ENCODE measurements around the gene RHOT2.

Gene RHOT2

DNA sequence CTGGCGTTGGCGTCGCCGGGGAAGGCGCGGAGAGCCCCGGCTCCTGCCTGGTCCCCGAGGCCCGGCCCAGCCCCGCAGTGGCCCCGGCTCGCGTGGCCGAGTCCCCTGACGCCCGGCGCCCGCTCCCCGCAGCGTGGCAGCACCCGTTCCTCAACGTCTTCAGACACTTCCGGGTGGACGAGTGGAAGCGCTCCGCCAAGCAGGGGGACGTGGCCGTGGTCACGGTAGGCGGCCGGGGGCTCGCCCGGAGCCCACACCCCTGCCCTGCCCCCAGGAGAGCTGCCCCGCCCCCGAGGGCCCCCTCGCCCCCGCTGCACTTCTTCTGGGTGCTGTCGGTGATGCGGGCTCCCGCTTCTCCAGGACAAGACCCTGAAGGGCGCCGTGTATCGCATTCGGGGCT, 18.3 kb upstream of the RHOT2 start:
- TF ChIP-seq, protein P1, sequence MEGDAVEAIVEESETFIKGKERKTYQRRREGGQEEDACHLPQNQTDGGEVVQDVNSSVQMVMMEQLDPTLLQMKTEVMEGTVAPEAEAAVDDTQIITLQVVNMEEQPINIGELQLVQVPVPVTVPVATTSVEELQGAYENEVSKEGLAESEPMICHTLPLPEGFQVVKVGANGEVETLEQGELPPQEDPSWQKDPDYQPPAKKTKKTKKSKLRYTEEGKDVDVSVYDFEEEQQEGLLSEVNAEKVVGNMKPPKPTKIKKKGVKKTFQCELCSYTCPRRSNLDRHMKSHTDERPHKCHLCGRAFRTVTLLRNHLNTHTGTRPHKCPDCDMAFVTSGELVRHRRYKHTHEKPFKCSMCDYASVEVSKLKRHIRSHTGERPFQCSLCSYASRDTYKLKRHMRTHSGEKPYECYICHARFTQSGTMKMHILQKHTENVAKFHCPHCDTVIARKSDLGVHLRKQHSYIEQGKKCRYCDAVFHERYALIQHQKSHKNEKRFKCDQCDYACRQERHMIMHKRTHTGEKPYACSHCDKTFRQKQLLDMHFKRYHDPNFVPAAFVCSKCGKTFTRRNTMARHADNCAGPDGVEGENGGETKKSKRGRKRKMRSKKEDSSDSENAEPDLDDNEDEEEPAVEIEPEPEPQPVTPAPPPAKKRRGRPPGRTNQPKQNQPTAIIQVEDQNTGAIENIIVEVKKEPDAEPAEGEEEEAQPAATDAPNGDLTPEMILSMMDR (IDR thresholded peaks at IDR 0.05; ENCODE audit: low read depth, low read length) = no peak
- H3K4me1 ChIP-seq = no peaks in the 10 kb centered on the region
- no peaks in the 10 kb centered on the region for H3K9me3 ChIP-seq
- H3K4me3 ChIP-seq (ENCODE audit: low read depth, low read length) = peak overlapping the region; percentile 82
- no peaks in the 10 kb centered on the region; the same call in 1 of the 2 replicates for H3K36me3 ChIP-seq
- no peaks in the 10 kb centered on the region for H3K27me3 ChIP-seq
- no peak for DNase-seq

DNA sequence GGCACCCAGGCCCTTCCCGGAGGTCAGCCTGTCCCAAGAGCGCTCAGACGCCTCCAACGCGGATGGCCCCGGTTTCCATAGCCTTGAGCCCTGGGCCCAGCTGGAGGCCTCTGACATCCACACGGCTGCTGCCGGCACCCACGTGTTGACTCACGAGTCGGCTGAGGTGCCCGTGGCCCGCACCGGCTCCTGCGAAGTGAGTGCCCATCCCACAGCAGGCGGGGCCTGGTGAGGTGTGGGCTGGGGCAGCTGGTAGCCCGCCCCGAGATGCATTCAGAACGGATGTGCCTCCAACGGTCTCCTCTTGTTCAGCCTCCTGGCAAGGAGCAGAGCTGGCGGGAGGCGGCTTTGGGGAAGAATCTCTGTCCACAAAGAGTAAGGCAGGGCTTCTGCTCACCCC, 16.1 kb upstream of the RHOT2 start:
- TF ChIP-seq, protein P1 (IDR thresholded peaks at IDR 0.05; ENCODE audit: low read depth, low read length) = no peak
- Histone ChIP-seq H3K27me3 (no peaks in the 10 kb centered on the region), H3K36me3 (peaks cover 14% of the 10 kb centered on the region), H3K4me3 (ENCODE audit: low read depth, low read length) (no peak overlapping the region), H3K9me3 (no peaks in the 10 kb centered on the region), H3K4me1 (no peaks in the 10 kb centered on the region)
- no peak for DNase-seq

DNA sequence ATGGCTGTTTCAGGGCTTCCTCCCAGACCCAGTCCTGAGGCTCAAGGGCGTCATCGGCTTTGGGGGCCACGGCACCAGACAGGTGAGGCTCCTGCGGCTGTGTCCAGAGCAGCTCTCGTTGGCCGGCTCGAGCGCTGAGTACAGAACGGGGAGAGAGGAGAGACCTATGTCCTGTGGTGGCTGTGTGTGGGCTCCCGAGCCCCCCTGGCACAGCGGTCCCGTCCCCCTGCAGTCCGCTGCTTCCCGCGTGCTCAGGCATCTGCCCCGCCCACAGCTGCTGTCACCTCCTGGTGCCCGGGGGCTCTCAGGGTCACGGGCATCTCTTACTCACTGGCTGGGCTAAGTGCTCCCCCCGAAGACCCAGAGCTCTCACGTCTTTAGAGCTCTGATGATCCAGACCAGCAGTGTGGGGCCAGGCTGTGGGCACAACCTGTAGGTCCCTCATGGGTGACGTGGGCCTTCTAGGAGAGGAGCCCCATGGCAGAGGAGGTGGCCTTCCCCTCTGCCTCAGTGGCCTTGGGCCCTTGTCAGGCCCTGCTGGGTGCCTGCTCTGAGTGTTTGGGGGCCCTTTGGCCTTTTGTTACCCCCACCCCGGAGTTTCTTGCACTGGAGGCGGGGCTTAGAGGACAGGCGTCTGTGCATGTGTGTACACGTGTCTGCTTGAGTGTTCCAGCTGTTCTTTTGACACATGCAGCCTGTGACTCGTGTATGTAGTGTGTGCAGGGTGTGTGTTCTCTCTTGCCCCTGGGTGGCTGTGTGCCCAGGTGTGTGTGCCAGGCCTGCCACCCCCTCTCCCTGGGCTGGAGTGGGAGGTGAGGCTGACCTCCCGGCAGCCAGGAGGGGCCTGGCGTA, 15.3 kb upstream of the RHOT2 start:
- Histone ChIP-seq H3K27me3 (no peaks in the 10 kb centered on the region), H3K9me3 (no peaks in the 10 kb centered on the region), H3K4me3 (ENCODE audit: low read depth, low read length) (no peak overlapping the region), H3K36me3 (peaks cover 20% of the 10 kb centered on the region), H3K4me1 (no peaks in the 10 kb centered on the region)
- TF ChIP-seq, protein P1 (IDR thresholded peaks at IDR 0.05; ENCODE audit: low read depth, low read length) = no peak
- no peak for DNase-seq

DNA sequence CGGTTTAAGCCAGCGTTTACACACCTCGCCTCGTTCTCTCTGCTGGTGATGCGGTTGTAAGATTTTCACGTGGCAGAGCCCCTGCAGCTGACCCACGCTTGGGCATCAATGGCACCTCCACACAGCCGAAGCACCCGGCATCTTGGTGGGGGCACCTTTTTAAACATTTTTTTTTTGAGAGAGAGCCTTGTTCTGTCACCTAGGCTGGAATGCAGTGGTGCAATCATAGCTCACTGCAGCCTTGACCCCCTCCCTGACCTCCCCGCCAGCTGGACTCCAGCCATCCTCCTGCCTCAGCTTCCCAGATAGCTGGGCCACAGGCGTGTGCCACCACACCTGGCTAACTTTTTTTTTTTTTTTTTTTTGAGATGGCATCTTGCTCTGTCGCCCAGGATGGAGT, 13.9 kb upstream of the RHOT2 start:
- H3K27me3 ChIP-seq = no peaks in the 10 kb centered on the region
- peaks cover 30% of the 10 kb centered on the region for H3K36me3 ChIP-seq
- TF ChIP-seq, protein P1 (IDR thresholded peaks at IDR 0.05; ENCODE audit: low read depth, low read length) = no peak
- DNase-seq = no peak
- no peaks in the 10 kb centered on the region for H3K4me1 ChIP-seq
- H3K4me3 ChIP-seq (ENCODE audit: low read depth, low read length) = no peak overlapping the region
- no peaks in the 10 kb centered on the region for H3K9me3 ChIP-seq

DNA sequence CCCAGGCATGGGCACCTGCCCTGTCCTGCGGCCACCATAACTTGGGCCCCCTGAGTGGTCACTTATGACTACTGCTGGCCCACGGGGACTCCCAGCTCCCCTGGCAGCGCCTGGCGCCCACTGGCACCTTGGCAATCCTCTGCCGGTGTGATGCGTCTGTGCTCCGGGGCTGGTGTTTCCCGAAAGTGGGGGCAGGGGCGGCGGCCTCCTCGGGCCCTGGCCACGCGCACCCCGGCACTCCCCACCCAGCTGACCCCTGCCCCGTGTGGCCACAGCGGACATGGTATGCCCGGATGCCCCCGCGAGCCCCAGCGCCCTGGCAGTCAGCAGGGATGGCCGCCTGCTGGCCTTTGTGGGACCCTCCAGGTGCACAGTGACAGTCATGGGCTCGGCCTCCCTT, 10.4 kb upstream of the RHOT2 start:
- Histone ChIP-seq H3K9me3 (no peaks in the 10 kb centered on the region), H3K4me1 (peaks cover 13% of the 10 kb centered on the region), H3K36me3 (peaks cover 34% of the 10 kb centered on the region), H3K27me3 (no peaks in the 10 kb centered on the region), H3K4me3 (ENCODE audit: low read depth, low read length) (no peak overlapping the region)
- TF ChIP-seq, protein P1 (IDR thresholded peaks at IDR 0.05; ENCODE audit: low read depth, low read length) = no peak
- no peak for DNase-seq
